ENCODE data around the gene ROMO1. TPM values are rescaled to one million over a fixed set of nuclear protein-coding genes. Genes with fewer than 3 reads are reported as not detected.

Gene ROMO1
- total and polyA plus RNA-seq, 2 experiments from 2014 or later = 205 to 743 TPM

DNA sequence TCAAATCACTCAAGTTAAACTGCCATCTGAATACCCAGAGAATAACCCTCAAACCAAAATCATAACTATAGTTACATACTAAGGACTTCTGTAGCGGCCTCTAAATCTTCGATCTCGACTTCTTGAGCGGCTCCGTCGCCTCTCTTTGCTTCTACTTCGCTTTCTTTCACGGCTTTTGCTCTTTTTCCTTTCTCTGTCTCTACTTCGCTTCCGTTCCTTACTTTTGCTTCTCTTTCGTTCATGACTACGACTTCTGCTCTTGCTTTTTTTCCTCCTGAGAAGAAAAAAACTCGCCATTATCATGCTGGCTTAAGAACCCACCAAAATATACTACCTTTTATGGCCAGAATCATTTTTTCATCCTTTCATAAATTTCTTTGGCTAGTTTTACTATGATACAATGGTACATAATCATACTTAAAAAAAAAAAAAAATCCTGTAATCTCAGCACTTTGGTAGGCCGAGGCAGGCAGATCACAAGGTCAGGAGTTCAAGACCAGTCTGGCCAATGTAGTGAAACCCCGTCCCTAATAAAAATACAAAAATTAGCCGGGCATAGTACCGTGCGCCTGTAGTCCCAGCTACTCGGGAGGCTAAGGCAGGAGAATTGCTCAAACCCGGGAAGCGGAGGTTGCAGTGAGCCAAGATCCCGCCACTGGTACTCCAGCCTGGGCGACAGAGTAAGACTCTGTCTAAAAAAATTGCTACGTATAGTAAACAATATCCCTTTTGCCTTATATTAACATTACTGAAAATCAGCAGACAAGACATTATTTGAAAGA is 32.8 kb downstream of the ROMO1 start:
- TF ChIP-seq, protein P1, sequence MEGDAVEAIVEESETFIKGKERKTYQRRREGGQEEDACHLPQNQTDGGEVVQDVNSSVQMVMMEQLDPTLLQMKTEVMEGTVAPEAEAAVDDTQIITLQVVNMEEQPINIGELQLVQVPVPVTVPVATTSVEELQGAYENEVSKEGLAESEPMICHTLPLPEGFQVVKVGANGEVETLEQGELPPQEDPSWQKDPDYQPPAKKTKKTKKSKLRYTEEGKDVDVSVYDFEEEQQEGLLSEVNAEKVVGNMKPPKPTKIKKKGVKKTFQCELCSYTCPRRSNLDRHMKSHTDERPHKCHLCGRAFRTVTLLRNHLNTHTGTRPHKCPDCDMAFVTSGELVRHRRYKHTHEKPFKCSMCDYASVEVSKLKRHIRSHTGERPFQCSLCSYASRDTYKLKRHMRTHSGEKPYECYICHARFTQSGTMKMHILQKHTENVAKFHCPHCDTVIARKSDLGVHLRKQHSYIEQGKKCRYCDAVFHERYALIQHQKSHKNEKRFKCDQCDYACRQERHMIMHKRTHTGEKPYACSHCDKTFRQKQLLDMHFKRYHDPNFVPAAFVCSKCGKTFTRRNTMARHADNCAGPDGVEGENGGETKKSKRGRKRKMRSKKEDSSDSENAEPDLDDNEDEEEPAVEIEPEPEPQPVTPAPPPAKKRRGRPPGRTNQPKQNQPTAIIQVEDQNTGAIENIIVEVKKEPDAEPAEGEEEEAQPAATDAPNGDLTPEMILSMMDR (IDR thresholded peaks at IDR 0.05; ENCODE audit: low read depth, low read length) = no peak
- H3K9me3 ChIP-seq (ENCODE audit: low read depth) = no peaks in the 10 kb centered on the region
- H3K27me3 ChIP-seq = no peaks in the 10 kb centered on the region
- no peak for DNase-seq (ENCODE audit: low read depth in 1 of 2, low spot score in 1 of 2)
- no peak overlapping the region for H3K27ac ChIP-seq
- no peak overlapping the region for H3K4me3 ChIP-seq
- H3K4me1 ChIP-seq (ENCODE audit: low read depth) = peaks cover 5% of the 10 kb centered on the region
- peaks cover 90% of the 10 kb centered on the region for H3K36me3 ChIP-seq

DNA sequence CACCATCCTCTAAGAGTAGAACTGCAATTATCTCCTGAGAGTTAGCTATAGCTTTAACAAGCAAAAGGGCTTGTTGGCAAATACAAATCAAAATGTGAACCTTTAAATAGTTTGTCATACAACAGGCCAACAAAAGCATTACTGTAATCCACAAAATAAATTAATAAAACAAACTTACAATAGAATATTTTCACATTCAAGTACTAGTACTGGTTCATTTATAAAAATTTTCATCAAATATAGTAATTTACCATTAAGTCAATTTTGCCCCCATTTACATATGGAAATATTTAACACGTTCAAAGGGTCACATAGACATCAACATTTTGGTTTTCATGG is 33.4 kb downstream of the ROMO1 start:
- Histone ChIP-seq H3K4me1 (ENCODE audit: low read depth) (peaks cover 5% of the 10 kb centered on the region), H3K4me3 (no peak overlapping the region), H3K36me3 (peaks cover 90% of the 10 kb centered on the region), H3K9me3 (ENCODE audit: low read depth) (no peaks in the 10 kb centered on the region), H3K27ac (no peak overlapping the region), H3K27me3 (no peaks in the 10 kb centered on the region)
- DNase-seq (ENCODE audit: low read depth in 1 of 2, low spot score in 1 of 2) = no peak
- TF ChIP-seq, protein P1 (IDR thresholded peaks at IDR 0.05; ENCODE audit: low read depth, low read length) = no peak

DNA sequence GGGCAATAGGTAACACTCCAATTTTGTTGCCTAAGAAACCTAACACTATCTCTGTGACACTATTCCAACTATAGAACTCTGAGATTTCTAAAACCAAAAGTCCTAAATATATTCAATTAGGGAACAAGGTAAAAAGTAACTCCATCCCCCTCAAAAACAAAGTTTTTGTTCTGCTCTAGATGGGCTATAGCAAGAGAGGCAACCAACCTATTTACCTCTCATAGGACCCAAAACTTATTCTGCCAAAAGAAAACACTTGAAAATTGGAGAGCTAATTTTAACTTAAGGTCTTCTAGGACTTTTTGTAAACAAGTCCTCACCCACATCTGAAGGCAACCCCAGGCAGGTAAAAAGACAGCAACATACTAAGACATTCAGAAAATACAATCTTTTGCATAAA is 35.2 kb downstream of the ROMO1 start:
- Histone ChIP-seq H3K4me1 (ENCODE audit: low read depth) (peaks cover 10% of the 10 kb centered on the region), H3K9me3 (ENCODE audit: low read depth) (no peaks in the 10 kb centered on the region), H3K4me3 (no peak overlapping the region), H3K27ac (no peak overlapping the region), H3K36me3 (peaks cover 85% of the 10 kb centered on the region), H3K27me3 (no peaks in the 10 kb centered on the region)
- TF ChIP-seq, protein P1 (IDR thresholded peaks at IDR 0.05; ENCODE audit: low read depth, low read length) = no peak
- no peak for DNase-seq (ENCODE audit: low read depth in 1 of 2, low spot score in 1 of 2)

DNA sequence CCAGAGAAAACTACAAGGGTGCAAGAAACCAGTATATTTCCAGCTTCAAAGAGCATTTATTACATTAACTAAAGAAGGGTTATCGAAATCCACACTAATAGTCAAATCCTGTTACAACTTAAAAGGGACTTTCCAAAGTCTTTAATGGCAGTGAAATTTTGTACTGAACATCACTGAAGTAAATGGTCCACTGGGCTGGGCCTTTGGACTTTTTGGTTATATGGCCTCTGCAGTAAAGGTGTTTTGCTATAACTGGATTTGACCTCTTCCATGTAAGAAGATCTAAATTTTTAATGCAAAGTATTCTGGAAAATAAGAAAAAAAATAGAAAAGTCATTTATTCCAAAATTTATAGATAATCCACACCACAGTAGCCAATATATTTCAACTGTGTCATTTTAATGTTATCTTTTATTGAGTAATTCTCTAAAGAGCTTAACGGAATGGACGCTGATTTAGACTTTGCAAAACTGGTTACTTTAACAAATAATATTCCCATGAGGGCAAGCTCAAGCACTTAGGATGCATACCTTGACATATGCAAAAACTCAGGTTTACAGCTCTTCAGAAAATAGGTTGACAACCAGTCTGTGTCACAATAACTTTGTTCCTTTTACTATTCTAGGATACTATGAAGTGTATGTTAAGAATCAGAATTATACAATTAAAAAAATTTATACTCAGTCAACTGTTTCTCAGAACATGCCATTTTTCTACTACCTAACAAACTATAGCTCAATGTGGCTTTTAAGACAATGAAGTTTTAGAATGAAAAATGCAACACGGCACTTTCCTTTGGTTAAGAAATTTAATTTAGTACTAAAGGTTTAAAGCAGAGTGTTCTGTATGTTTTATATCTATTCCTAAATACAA is 35.8 kb downstream of the ROMO1 start:
- peaks cover 85% of the 10 kb centered on the region for H3K36me3 ChIP-seq
- no peak overlapping the region for H3K4me3 ChIP-seq
- no peak for DNase-seq (ENCODE audit: low read depth in 1 of 2, low spot score in 1 of 2)
- H3K4me1 ChIP-seq (ENCODE audit: low read depth) = peaks cover 16% of the 10 kb centered on the region
- TF ChIP-seq, protein P1 (IDR thresholded peaks at IDR 0.05; ENCODE audit: low read depth, low read length) = no peak
- H3K27ac ChIP-seq = no peak overlapping the region
- H3K9me3 ChIP-seq (ENCODE audit: low read depth) = no peaks in the 10 kb centered on the region
- no peaks in the 10 kb centered on the region for H3K27me3 ChIP-seq

DNA sequence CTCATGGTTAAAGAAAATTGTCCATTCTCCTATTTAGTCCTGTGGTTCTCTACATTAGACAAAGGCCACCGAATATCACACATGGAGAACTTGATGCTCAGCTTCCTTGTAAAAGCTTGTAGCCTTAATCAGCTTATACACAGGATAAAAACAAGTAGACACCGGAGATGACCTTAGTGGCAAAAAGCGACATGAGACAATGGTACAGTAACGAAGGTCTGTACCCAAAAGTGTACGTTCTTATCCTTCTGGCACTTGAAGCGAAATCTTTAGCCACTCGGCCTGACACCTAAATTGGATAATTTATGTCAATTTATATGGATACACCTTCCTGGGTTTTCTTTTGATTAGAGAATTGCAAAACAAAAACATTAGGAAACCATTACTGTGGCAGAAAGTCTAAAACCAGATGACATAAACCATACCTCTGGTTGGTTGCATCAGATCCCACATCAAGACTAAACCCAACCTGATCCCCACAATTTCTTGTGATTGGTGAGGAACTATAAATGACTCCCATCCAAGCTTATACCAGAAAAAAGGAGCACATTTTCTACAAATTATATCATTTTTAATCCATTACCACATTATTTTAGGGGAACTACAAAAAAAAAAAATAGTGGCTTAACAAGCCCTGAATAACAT is 36.7 kb downstream of the ROMO1 start:
- TF ChIP-seq, protein P1 (IDR thresholded peaks at IDR 0.05; ENCODE audit: low read depth, low read length) = no peak
- H3K27ac ChIP-seq = no peak overlapping the region
- no peak overlapping the region for H3K4me3 ChIP-seq
- H3K36me3 ChIP-seq = peaks cover 83% of the 10 kb centered on the region
- H3K27me3 ChIP-seq = no peaks in the 10 kb centered on the region
- peaks cover 22% of the 10 kb centered on the region for H3K4me1 ChIP-seq (ENCODE audit: low read depth)
- no peaks in the 10 kb centered on the region for H3K9me3 ChIP-seq (ENCODE audit: low read depth)
- no peak for DNase-seq (ENCODE audit: low read depth in 1 of 2, low spot score in 1 of 2)
